Stimulated activated CD8-positive, alpha-beta memory T cell treated with anti-CD3 and anti-CD28 coated beads, Interleukin-7, amount 100 ng/mL, for 48 hours (primary cell): Measurements from ENCODE around the gene UAP1L1.

ENCODE experiments used
- DNase-seq, 2 donors: peaks; one replicate each; pipeline ENCODE4 v3.0.0-alpha.2; 2020; ENCODE audit warnings: low read depth in 1 of 2; ENCODE audit errors: extremely low read depth in 1 of 2

UAP1L1 gene

DNA sequence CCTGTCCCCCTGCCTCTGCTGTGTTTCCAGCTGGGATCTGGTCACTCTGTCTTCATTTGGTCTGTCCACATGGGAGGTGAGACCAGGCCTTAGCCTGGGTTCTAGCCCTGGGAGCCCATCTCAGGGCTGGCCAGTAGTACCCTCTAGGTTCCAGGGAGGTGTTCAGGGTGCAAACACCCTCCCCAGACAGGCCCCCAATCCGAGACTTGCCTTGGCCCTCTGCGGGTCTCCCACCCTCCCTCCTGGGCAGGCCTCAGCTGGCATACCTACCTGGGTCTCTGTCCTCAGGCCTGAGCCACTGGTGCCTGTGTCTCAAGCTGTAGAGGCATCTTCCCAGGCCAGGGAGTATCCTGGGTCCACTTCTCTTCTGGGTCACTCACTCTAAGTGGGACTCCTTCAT is 6.0 kb upstream of the UAP1L1 start:
- no peak for DNase-seq

DNA sequence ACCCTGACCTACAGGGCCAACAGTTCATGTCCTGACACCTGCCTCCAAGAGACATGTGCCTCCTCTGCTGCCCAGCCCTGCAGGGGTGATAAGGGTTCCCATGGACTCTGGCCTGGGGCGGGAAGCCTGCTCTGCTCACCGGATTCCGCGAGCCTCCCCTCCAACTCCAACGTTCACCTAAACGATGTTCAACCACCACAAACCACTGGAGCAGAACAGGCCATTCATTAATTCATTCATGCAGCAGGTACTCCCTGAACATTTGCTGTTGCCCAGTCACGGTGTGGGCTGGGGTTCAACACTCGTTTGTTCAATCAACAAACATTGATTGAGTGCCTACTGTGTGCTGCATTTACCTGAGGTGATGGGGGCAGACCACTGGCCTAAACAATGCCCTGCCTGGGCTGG is 3.3 kb upstream of the UAP1L1 start:
- no peak for DNase-seq

DNA sequence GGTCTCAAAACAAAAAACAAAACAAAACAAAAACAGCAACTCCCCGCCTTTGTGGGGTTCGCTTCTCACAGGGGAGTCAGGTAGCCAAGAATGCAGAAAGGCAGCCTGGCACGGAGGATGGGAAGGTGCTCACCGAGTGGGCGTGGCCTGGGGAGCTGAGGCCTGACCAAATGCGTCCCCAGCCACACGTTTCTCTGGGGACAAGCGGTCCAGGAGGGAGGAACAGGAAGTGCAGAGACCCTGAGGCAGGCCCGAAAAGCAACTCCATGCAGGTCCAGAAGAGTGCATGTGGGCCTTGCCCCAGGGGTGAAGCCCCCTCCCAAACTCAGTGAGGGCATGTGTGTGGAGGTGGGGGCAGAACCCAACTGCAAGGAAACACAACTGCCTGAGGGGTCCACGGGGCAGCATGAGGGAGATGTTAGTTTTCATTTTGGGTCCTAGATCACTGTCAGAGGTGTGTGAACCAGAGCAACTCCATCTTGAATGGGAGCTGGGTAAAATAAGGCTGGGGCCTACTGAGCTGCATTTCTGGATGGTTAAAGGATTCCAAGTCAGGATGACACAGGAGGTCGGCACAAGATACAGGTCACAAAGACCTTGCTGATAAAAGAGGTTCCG is 2.6 kb upstream of the UAP1L1 start:
- DNase-seq: no peak

DNA sequence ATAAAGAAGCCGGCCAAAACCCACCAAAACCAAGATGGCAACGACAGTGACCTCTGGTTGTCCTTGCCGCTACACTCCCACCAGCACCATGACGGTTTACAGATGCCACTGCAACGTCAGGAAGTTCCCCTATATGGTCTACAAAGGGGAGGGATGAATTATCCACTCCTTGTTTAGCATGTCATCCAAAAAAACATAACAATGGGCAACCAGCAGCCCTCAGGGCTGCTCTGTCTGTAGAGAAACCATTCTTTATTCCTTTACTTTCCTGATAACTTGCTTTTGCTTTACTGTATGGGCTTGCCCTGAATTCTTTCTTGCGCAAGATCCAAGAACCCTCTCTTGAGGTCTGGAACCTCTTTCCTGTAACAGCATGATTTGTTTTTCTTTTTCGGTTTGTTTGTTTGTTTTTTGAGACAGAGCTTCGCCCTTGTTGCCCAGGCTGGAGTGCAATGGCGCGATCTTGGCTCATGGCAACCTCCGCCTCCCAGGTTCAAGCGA is 2.0 kb upstream of the UAP1L1 start:
- no peak for DNase-seq

DNA sequence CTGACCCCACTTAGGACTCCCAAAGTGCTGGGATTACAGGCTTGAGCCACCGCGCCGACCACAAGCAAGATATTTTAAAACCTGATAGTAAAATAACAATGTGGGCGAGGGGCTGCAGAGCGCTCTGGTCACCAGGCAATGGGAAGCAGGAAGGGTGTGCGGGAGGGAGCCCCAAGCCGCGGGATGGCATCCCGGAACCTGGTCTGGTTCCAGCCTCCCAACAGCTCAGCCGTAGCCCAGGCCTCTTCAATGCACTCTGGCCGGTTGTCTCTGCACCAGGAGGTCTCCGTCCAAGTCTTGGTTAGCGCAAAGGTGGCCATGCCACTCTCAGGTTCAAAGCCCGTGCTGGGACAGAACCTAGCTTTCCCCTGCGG is 694 bp upstream of the UAP1L1 start:
- no peak for DNase-seq

DNA sequence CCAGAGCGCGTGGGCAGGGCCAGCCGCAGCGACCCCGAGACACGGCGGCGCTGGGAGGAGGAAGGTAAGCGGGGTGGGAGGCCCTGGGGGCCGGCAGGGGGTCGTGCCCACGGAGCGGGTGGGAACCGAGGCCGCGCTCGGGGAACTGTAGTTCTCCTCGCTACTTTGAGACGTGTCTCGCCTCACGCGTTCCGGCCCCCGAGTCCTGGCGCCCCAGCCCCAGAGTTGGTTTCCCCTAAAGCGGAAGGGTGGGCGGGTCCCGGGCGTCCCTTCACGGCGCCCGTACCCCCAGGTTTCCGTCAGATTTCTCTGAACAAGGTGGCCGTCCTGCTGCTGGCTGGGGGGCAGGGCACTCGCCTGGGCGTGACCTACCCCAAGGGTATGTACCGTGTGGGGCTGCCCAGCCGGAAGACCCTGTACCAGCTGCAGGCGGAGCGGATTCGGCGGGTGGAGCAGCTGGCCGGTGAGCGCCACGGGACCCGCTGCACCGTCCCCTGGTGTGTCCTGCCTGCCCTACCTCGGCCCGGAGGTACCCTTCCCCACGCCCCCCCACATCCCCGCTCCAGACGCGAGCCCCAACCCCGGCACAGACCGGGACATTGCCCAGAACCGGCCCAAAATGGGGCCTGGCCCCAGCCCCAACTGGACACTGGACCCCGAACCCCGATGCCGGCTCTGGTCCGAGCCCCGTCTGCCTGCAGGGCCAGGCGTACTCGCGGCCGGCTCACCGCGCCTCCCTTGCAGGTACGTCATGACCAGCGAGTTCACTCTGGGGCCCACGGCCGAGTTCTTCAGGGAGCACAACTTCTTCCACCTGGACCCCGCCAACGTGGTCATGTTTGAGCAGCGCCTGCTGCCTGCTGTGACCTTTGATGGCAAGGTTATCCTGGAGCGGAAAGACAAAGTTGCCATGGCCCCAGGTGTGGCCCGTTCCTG is 709 bp downstream of the UAP1L1 start:
- no peak for DNase-seq

DNA sequence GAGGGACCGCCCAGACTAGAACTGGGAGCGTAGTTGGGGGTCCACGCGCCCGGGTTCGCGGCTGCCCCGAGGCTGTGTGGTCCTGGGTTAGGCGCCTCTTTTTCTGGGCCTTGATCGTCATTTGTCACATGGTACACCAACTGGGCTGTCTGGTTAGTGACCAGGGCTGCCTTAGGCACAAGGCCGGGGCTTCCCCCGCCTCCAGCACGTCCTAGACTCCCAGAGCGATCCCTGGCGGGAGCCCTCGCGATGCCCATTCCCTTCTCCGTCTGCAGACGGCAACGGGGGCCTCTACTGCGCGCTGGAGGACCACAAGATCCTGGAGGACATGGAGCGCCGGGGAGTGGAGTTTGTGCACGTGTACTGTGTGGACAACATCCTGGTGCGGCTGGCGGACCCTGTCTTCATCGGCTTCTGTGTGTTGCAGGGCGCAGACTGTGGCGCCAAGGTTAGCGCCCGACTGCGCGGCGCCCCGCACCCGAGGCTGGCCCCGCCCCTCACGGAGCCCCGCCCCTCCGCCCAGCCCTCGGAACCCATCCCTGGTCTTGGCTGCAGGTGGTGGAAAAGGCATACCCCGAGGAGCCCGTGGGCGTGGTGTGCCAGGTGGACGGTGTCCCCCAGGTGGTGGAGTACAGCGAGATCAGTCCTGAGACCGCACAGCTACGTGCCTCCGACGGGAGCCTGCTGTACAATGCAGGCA is 1.5 kb downstream of the UAP1L1 start:
- no peak for DNase-seq

DNA sequence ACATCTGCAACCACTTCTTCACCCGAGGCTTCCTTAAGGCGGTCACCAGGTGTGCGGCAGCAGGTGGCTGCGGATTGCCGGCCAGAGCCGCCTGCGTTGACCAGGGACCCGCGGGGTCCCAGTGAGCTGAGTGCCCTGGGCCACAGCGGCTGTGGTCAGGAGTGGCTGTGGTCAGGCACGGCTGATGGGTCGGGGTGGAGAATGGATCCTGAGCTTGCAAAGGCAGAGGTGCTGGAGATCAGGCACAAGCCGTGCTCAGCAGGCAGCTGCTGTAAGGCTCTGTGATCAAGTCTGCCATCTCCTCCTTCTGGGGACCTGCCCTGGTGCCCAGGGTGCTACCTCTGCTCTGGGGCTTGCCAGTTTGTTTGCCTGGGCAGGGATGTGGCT is 2.1 kb downstream of the UAP1L1 start:
- no peak for DNase-seq

DNA sequence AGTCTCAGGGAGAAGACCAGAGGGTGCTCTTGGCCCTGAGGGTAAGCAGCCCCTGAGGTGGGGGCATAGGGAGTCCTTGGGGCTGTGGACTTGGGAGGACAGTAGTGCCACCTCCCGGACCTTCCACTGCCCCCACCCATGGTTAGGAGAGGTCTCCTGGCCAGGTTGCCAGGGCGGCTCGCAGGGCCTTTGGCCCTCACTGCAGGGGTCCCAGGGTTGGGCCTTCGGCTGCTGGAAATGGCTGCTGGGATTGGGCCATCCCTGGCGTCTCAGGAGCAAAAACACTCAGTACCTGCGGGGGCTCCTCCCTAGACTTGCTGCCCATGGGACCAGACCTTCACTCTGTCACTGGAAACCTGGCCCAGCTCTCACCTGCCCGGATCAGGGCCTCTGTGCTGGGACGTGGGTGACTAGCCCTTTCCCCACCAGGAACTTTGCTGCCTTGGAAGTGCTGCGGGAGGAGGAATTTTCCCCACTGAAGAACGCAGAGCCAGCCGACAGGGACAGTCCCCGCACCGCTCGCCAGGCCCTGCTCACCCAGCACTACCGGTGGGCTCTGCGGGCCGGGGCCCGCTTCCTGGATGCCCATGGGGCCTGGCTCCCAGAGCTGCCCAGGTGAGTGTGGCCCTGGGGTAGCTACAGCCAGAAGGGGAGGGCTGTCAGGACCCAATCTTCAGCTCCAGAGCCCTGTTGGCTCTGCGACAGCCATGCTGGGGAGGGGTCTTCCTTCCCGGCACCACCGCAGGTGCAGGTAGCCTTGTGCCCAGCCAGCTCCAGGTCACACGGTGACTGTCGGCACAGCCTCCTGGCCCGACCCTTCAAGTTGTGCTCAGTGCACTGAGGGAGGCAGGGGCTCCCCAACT is 3.2 kb downstream of the UAP1L1 start:
- no peak for DNase-seq

DNA sequence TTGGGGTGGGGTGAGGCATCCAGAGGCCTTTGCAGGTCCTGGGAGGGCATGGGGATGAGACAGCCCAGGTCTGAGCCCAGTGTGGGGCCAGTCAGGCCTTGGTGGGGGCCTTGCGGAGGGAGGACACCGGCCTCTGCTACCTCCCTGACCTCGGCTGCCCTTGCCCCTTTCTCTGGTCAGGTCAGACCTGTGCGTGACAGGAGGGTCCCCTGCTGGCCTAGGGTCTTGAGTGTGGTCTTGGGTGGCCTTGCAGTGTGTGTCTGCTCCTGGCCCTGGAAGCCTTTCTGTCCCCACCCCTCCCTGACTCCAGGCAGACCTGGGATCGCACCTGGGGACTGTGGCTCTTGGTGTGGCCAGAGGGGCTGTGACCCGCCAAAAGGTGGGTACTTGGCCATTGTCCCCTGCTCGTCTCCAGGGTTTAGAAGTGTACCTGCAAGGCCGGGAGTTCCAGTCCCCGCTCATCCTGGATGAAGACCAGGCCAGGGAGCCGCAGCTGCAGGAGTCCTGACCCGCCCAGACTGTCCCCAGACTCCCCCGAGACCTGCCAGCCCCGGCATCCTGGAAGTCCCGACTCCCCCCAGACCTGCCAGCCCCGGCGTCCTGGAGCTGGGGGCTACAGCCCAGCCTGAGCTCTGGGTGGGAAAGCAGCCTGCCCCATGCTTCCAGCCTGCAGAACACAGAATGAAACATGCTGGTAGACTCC is 5.1 kb downstream of the UAP1L1 start:
- no peak for DNase-seq

DNA sequence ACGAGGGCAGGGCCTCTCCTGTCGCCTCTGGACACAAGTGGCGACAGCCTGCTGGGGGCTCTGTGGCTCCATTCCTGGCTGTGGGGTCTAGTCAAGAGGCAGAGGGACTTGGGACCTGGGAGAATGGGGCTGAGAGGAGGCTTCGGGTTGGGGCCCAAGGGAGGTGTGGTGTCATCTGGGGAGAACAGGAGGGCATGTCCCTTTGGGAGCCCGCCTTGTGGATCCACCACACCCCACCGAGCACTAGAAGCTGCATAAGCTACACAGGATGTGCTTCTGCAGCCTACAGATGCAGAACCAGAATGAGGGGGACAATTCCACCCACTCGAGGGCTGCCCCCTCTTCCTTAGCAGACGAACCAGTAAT is 5.6 kb downstream of the UAP1L1 start:
- DNase-seq: no peak

DNA sequence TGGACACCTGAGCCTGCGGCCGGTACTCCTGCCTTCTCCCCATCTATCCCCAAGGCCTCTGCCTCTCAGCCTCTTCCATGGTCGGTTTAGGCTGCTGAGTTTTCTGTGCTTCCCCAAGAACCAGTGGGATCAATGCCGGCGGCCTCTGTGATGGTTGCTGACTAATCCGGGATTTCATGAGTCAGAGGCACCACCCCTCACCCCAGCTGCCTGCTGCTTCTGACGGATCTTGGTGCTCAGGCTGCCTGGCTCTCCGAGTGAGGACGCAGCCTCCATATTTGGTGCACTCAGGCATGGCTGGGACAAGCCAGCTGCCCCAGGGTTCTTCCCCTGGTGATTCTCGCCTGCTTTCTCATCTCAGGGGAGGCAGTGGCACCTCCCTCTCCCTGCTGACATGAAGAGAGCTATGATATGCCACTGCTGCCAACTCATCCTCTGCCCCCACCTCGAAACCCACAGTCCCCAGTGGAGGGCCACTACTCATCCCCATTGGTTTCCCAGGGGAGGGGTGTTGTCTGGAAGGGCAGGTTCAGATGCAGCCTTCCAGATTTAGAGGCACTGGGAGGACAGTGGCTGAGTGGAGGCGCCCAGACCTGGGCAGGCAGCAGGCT is 6.2 kb downstream of the UAP1L1 start:
- DNase-seq: peak in 1 of 2 donors; percentile 40

DNA sequence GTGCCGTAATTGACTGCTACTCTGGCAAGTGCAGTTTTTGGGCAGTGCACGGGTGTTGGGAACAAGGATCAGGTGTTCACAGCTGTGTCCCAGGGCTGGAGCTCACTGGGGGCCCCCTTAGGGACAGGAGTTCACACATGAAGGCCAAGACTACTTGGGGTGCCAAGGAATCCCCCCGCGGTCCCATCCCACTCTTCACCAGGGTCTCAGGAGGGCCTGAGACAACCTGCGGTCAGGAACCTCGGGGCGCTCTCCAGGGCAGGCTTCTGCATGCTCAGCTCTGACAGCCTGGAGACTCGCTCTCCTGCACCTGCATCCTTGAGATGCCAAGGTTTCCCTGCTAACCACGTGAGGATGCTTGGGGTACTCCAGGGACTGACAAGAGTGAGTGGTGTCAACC is 7.2 kb downstream of the UAP1L1 start:
- DNase-seq: no peak

DNA sequence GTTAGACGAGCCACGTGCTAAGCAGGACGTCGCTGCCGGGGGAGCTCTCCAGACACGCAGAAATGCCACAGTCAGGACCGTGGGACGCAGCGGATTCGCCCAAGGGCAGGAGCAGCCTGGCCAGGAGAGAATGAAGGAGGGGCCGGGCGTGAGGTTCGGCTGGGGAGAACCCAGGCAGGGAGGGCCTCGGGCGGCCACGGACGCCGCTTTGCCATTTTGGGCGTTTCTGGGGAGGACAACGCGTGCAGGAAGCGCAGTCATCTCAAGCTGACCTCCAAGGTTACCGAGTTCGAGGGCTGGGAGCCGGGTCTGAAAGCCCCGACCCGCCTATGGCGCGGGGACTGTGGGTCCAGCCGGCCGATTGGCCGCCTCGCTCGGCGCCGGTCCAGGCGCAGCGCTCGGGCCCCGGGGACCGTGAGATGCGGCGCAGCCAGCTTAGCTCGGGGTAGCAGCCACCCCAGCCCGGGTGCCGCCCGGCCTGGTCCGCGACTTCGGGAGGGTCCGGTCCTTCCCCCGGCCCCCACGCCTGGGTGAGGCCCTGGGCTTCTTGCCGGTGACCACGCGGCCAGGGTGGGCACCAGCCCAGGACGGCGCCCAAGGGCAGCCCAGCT is 8.7 kb downstream of the UAP1L1 start:
- no peak for DNase-seq

DNA sequence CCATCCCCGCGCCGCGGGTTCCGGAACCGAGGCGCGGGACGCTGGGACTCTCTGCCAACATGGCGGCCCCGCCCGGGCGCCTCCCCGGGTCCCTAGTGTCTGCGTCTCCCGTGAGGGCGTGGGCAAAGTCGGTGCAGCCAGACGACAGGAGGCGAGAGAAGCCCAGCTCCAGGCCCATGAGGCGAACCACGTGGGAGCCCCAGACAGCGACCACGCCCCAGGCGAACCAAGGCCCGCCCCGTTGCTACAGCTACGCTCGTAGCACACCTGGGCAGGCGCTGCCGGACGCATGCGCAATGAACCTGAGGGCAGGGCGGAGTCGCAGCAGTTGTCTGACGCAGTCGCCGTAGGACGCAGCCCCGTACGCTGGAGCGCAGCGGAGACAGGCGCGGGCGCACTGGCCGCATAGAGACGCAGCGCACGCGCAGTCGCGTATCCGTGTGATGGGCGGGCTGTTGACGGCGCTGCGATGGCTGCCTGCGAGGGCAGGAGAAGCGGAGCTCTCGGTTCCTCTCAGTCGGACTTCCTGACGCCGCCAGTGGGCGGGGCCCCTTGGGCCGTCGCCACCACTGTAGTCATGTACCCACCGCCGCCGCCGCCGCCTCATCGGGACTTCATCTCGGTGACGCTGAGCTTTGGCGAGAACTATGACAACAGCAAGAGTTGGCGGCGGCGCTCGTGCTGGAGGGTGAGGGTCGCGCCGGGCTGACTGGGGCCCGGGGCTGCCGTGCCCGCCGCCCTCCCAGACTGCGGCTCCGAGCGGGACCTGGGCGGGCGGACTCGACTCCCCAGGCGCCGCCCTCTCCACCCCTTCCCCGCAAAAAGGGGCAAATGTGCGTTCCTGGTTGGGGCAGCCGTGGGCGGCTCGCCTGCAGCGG is 9.5 kb downstream of the UAP1L1 start, which contains the start of gene MAN1B1:
Gene MAN1B1, plus strand, starts transcription at position 455 of the 878 bp plus-strand sequence. Its CDS starts 15 bp downstream, at position 470.
- peak; percentile 100 for DNase-seq

DNA sequence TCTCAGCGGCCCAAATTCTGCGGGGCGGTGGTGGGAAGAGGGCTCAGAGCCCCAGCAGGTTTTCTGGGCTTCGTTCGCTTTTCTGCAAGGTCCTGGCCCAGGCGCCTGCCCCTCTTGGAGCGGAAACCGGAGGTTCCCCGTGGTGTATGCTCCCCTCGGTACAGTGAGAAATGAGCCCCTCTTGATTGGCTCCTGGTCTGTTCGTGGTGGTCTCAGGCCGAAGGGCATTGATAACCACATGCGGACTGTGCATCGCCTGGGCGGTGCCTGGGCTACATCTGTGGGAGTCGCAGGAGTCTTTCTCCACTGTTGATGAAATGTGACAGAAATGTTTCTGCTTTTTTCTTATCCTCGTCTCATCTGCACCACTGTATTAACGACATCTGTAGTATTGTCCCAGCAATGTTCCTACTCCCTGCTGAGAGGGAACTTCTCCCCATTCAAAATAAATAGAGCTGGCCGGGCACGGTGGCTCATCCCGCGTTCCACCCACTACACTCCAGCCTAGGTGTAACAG is 10.2 kb downstream of the UAP1L1 start:
- no peak for DNase-seq

DNA sequence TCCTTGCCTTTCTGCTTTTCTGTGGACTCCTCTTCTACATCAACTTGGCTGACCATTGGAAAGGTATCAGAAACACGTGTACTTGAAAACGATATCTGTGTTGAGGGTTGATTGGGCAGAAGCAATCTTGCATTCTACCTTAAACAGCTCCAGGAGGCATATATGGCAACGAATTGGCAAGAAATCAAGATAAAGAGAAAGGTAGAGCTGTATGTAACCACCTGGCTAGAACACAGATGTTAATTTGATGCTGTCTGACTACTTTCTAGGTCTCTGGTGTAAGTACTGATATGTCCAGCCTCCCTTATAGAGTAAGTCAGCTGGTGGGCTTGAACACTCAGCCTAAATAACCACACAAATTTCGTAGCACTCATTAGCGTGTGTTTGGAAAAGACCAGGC is 10.8 kb downstream of the UAP1L1 start:
- DNase-seq: no peak
